ENCODE data around the gene CAMK2N1.
"Not testable (repeated sequence)": the region's sequence is repeated elsewhere in the genome, so short reads cannot be mapped to it uniquely, and the experiment has no call there.

Gene CAMK2N1

GRCh38 chr1:20485527-20486456 lies at the start of gene CAMK2N1:
CAMK2N1 (minus strand) TSS chr1:20486210; CDS start chr1:20485379, 831 bp downstream.
- DNase-seq: peak; percentile 89

- no peak for DNase-seq
These were observed 48.8 kb upstream of the CAMK2N1 start for GRCh38 chr1:20534659-20535417.

- DNase-seq: no peak
These were observed 47.6 kb upstream of the CAMK2N1 start for GRCh38 chr1:20533635-20534034.

- no peak for DNase-seq
These were observed 44.9 kb upstream of the CAMK2N1 start for GRCh38 chr1:20530901-20531300.

- no peak for DNase-seq
These were observed 44.3 kb upstream of the CAMK2N1 start for GRCh38 chr1:20530306-20530705.

GRCh38 chr1:20528221-20528620 lies 42.2 kb upstream of the CAMK2N1 start:
- DNase-seq: no peak

- DNase-seq: no peak
These were observed 40.3 kb upstream of the CAMK2N1 start for GRCh38 chr1:20526267-20526666.

- DNase-seq: peak; percentile 92
These were observed 36.2 kb upstream of the CAMK2N1 start for GRCh38 chr1:20521960-20522861.

- DNase-seq: not testable (repeated sequence)
These were observed 33.7 kb upstream of the CAMK2N1 start for GRCh38 chr1:20519609-20520262.

- no peak for DNase-seq
These were observed 25.8 kb upstream of the CAMK2N1 start for GRCh38 chr1:20511518-20512428.

- no peak for DNase-seq
These were observed 22.4 kb upstream of the CAMK2N1 start for GRCh38 chr1:20508411-20508771.

- peak; percentile 95 for DNase-seq
These were observed 21.8 kb upstream of the CAMK2N1 start, which contains the start of gene MUL1 for GRCh38 chr1:20507564-20508410. MUL1 (minus strand) TSS chr1:20508151; CDS start chr1:20508024, 127 bp downstream.

GRCh38 chr1:20507248-20507563 lies 21.2 kb upstream of the CAMK2N1 start:
- DNase-seq: no peak

- DNase-seq: no peak
These were observed 19.5 kb upstream of the CAMK2N1 start for GRCh38 chr1:20505488-20505887.

GRCh38 chr1:20500716-20501115 lies 14.7 kb upstream of the CAMK2N1 start:
- no peak for DNase-seq

GRCh38 chr1:20499718-20500117 lies 13.7 kb upstream of the CAMK2N1 start:
- no peak for DNase-seq

- DNase-seq: no peak
These were observed 13.1 kb upstream of the CAMK2N1 start for GRCh38 chr1:20499105-20499504.

GRCh38 chr1:20498116-20498515 lies 12.1 kb upstream of the CAMK2N1 start:
- DNase-seq: no peak

- DNase-seq: no peak
These were observed 11.5 kb upstream of the CAMK2N1 start for GRCh38 chr1:20497506-20497905.

- DNase-seq: not testable (repeated sequence)
These were observed 10.8 kb upstream of the CAMK2N1 start for GRCh38 chr1:20496725-20497383.

Data from NCI-H510A treated with DMSO at 0.1 percent for 48 hours (cell line).